ENCODE results near the gene PEAK1. TPM values are rescaled to one million over a fixed set of nuclear protein-coding genes. Genes with fewer than 3 reads are reported as not detected.

The PEAK1 gene
- total RNA-seq, 1 experiment from 2014 or later, result 21.2 TPM

GRCh38 chr15:77168616-77169015, 251.3 kb downstream of the PEAK1 start:
- peaks cover 13 to 25% of the 10 kb centered on the region in 2 experiments for H3K4me1 Mint-ChIP-seq
- WGBS (ENCODE audit: extremely low coverage, insufficient read length, low lambda C conversion rate), result no CpG with 5 or more reads among the region's 3 CpGs
- H3K18ac ChIP-seq (ENCODE audit: insufficient read length, low read depth, low read length), result no peak overlapping the region
- H3K79me1 ChIP-seq (ENCODE audit: insufficient read depth, low read depth, low read length, poor library complexity, severe bottlenecking), result no peaks in the 10 kb centered on the region
- H3K4ac ChIP-seq (ENCODE audit: low read depth, low read length), result no peak overlapping the region
- no peak overlapping the region for H2AK5ac ChIP-seq (ENCODE audit: insufficient read length, low read length)
- H3K56ac ChIP-seq (ENCODE audit: insufficient read length, low read depth, low read length), result no peak overlapping the region
- H3K9ac ChIP-seq (ENCODE audit: extremely low read depth, insufficient read length, low read length), result no peak overlapping the region
- no peak overlapping the region for H3K14ac ChIP-seq (ENCODE audit: insufficient read depth, low read length)
- no peak overlapping the region for H2AFZ ChIP-seq (ENCODE audit: low read length)
- H3K27ac Mint-ChIP-seq, result peak overlapping the region in 1 of 3 experiments; percentile 36; a peak in 2 of 7 replicates
- no peaks in the 10 kb centered on the region for H4K20me1 ChIP-seq (ENCODE audit: control insufficient read depth, insufficient read depth, insufficient read length)
- TF ChIP-seq CTCF (conservative IDR thresholded peaks at IDR 0.05), result no peak
- H3K9me3 ChIP-seq (ENCODE audit: control insufficient read depth, low read depth, low read length), result no peaks in the 10 kb centered on the region
- H4K8ac ChIP-seq (replicated peaks; ENCODE audit: insufficient read length, low read depth, low read length), result no peak overlapping the region
- H4K91ac ChIP-seq (ENCODE audit: insufficient read length, low read depth, low read length), result no peak overlapping the region
- no peak overlapping the region for H3T11ph ChIP-seq (ENCODE audit: low read length)
- H4K5ac ChIP-seq (ENCODE audit: insufficient read length, low read depth, low read length), result no peak overlapping the region
- H2BK5ac ChIP-seq (ENCODE audit: insufficient read length, low read length), result no peak overlapping the region
- no peak overlapping the region for H3K4me2 ChIP-seq (ENCODE audit: insufficient read depth, insufficient read length, low read length)
- H2BK20ac ChIP-seq (ENCODE audit: low read depth, low read length, poor library complexity, severe bottlenecking), result no peak overlapping the region
- no peaks in the 10 kb centered on the region for H3K36me3 Mint-ChIP-seq (ENCODE audit: insufficient read depth in 1 of 3, low read depth in 3 of 3)
- H3K79me2 ChIP-seq (ENCODE audit: insufficient read depth, low read length), result no peaks in the 10 kb centered on the region
- no peaks in the 10 kb centered on the region for H3K23me2 ChIP-seq (ENCODE audit: insufficient read length, low read depth, low read length, poor library complexity, severe bottlenecking)
- H3K27me3 Mint-ChIP-seq (ENCODE audit: low read depth), result no peaks in the 10 kb centered on the region
- H3K9me3 Mint-ChIP-seq, result no peaks in the 10 kb centered on the region
- no peak overlapping the region for H3K27ac ChIP-seq (ENCODE audit: insufficient read length, low read depth, low read length)
- H3K4me1 ChIP-seq (ENCODE audit: insufficient read depth, low read length), result no peaks in the 10 kb centered on the region; the same call in 1 of the 2 replicates
- H2BK120ac ChIP-seq (ENCODE audit: low read depth, low read length, poor library complexity, severe bottlenecking), result no peak overlapping the region
- no peak overlapping the region for H2BK12ac ChIP-seq (ENCODE audit: insufficient read length, low read depth, low read length)
- no peaks in the 10 kb centered on the region for H3K27me3 ChIP-seq (ENCODE audit: insufficient read depth, low read length)
- H3K4me3 Mint-ChIP-seq, result no peak overlapping the region
- H3K23ac ChIP-seq (ENCODE audit: insufficient read length, low read depth, low read length), result no peak overlapping the region
- H2BK15ac ChIP-seq (ENCODE audit: low read depth, low read length), result no peak overlapping the region
- DNase-seq, result no peak

All from H9 (cell line).